Stimulated activated memory B cell treated with anti-CD40 and anti-IgM and Interleukin-4, amounts not matched to agents 10 μg/mL and 1 μg/mL and 100 μg/mL, for 72 hours (primary cell): ENCODE measurements around the gene TACC2.
A peak's percentile ranks its signal among the peaks of the same experiment; 100 is the strongest.
"Not testable (repeated sequence)": the region's sequence is repeated elsewhere in the genome, so short reads cannot be mapped to it uniquely, and the experiment has no call there.

Experiments
- ATAC-seq: fragments of 150-1000 bp; cut with Tn5 transposase; 2 replicates; pipeline ENCODE4 v1.10.0; 2021
- H3K27ac Mint-ChIP-seq: one replicate; pipeline ENCODE4 v1.8.0; 2022; ENCODE audit warnings: mild to moderate bottlenecking, mixed read lengths
- H3K27me3 Mint-ChIP-seq: one replicate; pipeline ENCODE4 v1.8.0; 2022; ENCODE audit warnings: mixed read lengths
- H3K36me3 Mint-ChIP-seq: one replicate; pipeline ENCODE4 v1.8.0; 2022; ENCODE audit warnings: mixed read lengths
- H3K4me1 Mint-ChIP-seq: one replicate; pipeline ENCODE4 v1.8.0; 2022; ENCODE audit warnings: mixed read lengths
- H3K4me3 Mint-ChIP-seq: one replicate; pipeline ENCODE4 v1.8.0; 2022; ENCODE audit warnings: mild to moderate bottlenecking, moderate library complexity, mixed read lengths
- H3K9me3 Mint-ChIP-seq: one replicate; pipeline ENCODE4 v1.8.0; 2022; ENCODE audit warnings: mixed read lengths

The TACC2 gene

DNA sequence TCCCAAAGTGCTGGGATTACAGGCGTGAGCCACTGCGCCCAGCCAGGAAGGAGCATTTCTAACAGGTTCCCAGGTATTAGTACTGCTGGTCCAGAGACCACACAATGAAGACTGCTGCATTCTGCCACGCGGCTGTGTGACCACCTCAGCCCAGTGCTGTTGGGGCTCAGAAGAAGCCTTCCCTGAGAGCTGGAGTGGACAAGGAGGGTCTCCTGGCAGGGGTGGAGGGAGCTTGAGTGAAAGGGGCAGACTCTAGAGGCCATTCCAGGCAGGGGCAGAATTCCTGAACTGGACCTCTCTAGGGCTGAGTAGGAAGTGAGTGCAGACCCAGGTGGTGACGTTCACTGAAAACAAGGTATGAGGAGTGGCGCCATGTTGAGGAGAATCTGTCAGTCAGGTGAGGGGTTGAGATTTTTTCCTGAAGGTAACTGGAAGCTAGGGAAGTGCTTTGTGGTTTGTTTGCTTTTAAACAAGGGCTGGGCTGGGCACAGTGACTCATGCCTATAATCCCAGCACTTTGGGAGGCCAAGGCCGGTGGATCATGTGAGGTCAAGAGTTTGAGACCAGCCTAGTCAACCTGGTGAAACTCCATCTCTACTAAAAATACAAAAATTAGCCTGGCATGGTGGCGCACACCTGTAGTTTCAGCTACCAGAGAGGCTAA lies 67.6 kb downstream of the TACC2 start:
- Mint-ChIP-seq H3K4me1 (no peaks in the 10 kb centered on the region), H3K27ac (no peak overlapping the region), H3K27me3 (no peaks in the 10 kb centered on the region), H3K36me3 (no peaks in the 10 kb centered on the region), H3K4me3 (no peak overlapping the region), H3K9me3 (peaks cover 2% of the 10 kb centered on the region)
- ATAC-seq: no peak

DNA sequence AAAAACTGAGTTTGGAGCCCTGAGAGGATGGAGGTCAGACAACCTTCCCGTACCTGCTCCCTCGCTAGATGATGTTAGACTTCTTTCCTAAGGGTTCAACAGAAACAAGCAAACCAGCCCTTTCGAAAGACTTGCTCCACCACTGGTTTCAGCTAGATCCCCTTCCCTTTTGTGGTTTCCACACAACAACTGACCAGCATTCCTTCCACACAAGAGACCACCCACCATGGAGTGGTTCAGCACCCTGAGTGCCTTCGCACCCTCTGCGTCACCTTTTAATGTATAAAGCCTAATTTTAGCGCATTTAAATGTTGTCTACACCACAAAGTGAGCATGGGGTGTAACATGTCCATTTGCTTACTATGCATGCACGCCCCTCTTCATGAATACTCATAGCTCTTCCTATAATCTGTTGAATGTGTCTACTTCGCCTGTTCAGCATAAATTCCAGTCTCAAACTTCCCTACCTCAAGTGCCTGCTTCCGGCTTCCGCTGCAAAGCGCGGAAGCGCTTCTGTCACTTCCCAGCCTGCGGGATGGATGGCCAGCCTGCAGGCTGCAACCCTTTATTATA lies 69.0 kb downstream of the TACC2 start:
- Mint-ChIP-seq H3K9me3 (peaks cover 2% of the 10 kb centered on the region), H3K27ac (no peak overlapping the region)
- ATAC-seq: no peak

DNA sequence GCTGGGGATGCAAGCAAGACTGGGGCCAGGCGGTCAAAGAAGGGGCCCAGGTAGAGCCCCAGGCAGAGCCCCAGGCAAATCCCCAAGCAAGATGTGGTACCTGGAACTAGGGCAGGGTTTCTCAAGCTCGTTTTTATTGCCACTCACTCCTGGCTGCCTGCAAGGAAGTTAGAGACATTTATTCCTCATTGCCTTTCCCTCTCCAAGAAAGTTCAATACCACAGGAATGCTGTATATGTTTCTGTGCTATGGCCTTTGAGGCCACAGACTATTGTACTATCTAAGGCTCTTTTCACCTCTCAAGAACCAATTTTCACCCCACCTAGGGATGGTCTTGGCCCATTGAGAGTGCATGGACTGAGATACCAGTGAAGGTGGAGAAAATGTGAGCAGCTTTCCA lies 71.3 kb downstream of the TACC2 start:
- H3K9me3 Mint-ChIP-seq: no peaks in the 10 kb centered on the region
- H3K27ac Mint-ChIP-seq: no peak overlapping the region
- H3K36me3 Mint-ChIP-seq: no peaks in the 10 kb centered on the region
- H3K4me1 Mint-ChIP-seq: no peaks in the 10 kb centered on the region
- H3K4me3 Mint-ChIP-seq: no peak overlapping the region
- no peaks in the 10 kb centered on the region for H3K27me3 Mint-ChIP-seq
- ATAC-seq: no peak

More for the DNA sequence above, 69.0 kb downstream of the TACC2 start:
- Mint-ChIP-seq H3K4me3 (no peak overlapping the region), H3K4me1 (no peaks in the 10 kb centered on the region), H3K27me3 (no peaks in the 10 kb centered on the region), H3K36me3 (no peaks in the 10 kb centered on the region)

DNA sequence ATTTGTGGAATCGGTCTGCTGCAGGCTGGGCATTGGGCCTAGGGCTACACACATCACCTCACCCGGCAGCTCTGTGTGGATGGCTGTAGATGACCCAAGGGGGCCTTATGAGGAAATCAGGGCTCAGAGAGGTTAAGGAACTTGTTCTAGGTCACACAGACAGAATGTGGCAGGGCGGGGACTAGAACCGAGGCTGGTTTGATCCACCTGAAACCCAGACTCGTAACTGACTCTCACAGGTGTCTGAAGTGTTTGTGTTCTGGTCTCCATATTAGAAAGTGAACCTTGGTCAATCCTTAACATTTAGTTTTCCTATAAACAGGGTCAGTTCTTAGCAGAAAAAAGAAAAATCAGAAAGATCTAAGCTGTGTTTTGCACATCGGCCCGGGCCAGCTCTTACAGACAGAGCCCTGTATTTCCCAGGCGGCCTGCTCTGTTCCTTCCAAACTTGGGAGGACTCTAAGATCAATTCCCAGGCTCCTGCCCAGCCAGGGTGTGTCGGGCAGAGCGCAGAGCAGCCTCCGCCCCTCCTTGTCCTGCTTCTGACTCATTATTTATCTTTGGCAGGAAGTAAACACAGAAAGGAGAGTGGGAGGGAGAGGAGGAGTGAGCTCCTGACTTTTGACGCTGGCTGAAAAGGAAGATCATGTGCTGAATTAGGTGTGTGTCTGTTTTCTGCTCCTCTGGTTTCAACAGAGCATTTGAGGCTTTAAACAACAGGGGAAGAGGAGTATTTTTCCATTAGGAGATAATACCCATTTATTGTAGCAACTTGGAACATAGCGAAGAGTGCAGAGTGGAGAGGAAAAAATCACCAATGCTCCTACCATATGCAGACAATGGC lies 74.1 kb downstream of the TACC2 start:
- Mint-ChIP-seq H3K9me3 (peaks cover 7% of the 10 kb centered on the region), H3K27ac (no peak overlapping the region), H3K4me3 (no peak overlapping the region), H3K36me3 (no peaks in the 10 kb centered on the region), H3K4me1 (no peaks in the 10 kb centered on the region), H3K27me3 (no peaks in the 10 kb centered on the region)
- ATAC-seq: no peak

DNA sequence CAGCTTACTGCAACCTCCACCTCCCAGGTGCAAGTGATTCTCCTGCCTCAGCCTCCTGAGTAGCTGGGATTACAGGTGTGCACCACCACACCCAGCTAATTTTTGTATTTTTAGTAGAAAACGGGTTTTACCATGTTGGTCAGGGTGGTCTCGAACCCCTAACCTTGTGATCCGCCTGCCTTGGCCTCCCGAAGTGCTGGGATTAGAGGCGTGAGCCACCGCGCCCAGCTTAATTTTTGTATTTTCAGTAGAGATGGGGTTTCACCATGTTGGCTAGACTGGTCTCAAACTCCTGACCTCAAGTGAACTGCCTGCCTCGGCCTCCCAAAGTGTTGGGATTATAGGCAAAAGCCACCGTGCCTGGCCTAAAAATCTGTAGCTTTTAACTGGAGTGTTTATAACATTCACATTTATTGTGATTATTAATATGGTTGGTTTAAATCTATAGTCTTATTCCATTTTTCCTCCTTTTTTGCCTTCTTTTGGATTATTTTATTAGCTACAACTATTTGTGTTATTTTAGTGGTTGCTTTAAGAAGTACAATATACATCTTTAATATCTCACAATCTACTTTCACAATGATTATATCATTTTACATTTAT lies 77.5 kb downstream of the TACC2 start:
- H3K4me3 Mint-ChIP-seq, H3K4me1 Mint-ChIP-seq, ATAC-seq, H3K27me3 Mint-ChIP-seq, H3K36me3 Mint-ChIP-seq, H3K9me3 Mint-ChIP-seq, H3K27ac Mint-ChIP-seq: not testable (repeated sequence)

DNA sequence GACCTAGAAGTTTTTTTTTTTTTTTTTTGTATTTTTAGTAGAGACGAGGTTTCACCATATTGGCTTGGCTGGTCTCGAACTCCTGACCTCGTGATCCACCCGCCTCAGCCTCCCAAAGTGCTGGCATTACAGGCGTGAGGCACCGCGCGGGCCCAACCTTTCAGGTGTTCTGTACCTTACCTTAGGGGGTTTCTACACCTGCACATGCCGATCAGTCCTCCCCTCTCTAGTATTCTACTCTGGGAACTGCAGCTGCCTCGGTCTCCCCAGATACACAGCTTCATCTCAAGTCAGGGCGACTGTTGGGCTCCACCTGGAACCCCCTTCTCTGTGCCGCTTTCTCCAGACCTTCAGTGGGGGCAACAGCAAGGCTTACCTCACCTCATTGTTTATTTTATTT lies 79.9 kb downstream of the TACC2 start:
- Mint-ChIP-seq H3K9me3 (peaks cover 7% of the 10 kb centered on the region), H3K4me3 (no peak overlapping the region), H3K27ac (no peak overlapping the region), H3K4me1 (no peaks in the 10 kb centered on the region), H3K27me3 (peaks cover 9% of the 10 kb centered on the region), H3K36me3 (no peaks in the 10 kb centered on the region)
- ATAC-seq: no peak

DNA sequence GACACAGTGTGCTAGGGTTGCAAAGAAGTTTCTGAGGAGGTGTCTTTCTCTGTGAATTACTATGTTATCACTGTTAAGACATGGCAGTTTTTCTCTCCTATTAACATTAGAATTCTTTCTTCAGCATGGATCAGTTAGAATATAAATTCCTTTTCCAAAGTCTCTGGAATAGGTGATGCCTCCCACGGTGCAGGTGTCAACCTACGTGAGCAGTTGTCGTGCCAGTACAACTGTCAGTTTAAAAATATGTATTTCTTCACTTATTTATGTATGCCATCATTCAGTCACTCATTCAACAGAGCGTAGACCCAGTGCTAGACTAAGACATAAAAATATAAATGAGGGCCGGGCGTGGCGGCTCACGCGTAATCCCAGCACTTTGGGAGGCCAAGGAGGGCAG lies 83.5 kb downstream of the TACC2 start:
- Mint-ChIP-seq H3K9me3 (no peaks in the 10 kb centered on the region), H3K27ac (no peak overlapping the region), H3K4me3 (no peak overlapping the region), H3K4me1 (no peaks in the 10 kb centered on the region), H3K27me3 (peaks cover 9% of the 10 kb centered on the region), H3K36me3 (no peaks in the 10 kb centered on the region)
- no peak for ATAC-seq

DNA sequence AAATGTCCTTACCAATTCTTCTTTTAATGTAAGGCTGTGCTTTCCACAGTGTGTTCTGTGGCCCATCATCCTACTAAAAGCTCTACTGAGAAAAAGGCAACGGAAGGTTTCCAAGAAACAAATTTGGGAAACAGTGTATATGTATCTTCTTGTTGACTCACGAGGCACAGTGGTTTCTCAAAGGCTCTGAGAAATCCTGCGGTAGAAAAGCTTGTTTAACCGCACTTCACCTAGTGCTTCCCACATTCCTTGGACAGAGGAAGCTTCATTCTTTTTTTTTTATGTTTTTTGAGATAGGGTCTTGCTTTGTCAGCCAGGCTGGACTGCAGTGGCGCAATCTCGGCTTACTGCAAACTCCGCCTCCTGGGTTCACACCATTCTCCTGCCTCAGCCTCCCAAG lies 84.5 kb downstream of the TACC2 start:
- no peak for ATAC-seq
- no peaks in the 10 kb centered on the region for H3K4me1 Mint-ChIP-seq
- H3K27me3 Mint-ChIP-seq: peaks cover 9% of the 10 kb centered on the region
- no peaks in the 10 kb centered on the region for H3K9me3 Mint-ChIP-seq
- no peak overlapping the region for H3K27ac Mint-ChIP-seq
- H3K4me3 Mint-ChIP-seq: no peak overlapping the region
- no peaks in the 10 kb centered on the region for H3K36me3 Mint-ChIP-seq

DNA sequence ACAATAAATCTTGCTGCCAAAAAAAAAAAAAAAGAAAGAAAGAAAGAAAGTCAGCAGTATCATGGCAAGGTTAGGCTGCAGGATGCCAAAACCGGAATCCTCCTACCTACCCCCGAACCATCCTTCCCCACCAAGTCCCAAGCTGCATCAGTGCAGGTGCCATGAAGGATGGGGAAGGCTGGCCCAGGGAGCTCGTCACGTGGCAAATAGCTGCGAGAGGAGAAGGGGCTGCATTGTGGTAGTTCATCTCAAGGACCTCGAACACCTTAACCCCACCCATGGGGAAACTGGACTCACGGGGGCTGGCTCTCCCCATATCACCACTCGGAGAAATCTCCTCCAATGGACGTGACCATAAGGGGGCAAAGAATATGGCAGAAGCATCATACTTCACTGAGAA lies 86.2 kb downstream of the TACC2 start:
- Mint-ChIP-seq H3K4me3 (no peak overlapping the region), H3K27me3 (no peaks in the 10 kb centered on the region), H3K4me1 (no peaks in the 10 kb centered on the region), H3K27ac (no peak overlapping the region), H3K9me3 (no peaks in the 10 kb centered on the region), H3K36me3 (no peaks in the 10 kb centered on the region)
- no peak for ATAC-seq

DNA sequence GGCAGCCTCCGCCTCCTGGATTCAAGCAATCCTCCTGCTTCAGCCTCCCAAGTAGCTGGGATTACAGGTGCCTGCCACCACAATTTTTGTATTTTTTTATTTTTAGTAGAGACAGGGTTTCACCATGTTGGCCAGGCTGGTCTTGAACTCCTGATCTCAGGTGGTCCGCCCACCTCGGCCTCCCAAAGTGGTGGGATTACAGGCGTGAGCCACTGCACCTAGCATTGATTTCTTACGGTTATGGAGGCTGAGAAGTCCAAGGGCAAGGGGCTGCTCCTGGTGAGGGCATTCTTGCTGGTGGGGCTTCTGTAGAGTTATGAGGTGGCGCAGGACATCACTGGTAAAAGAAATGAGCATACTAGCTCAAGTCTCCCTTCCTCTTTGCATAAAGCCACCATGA lies 86.9 kb downstream of the TACC2 start:
- not testable (repeated sequence) for ATAC-seq, H3K4me3 Mint-ChIP-seq, H3K9me3 Mint-ChIP-seq, H3K4me1 Mint-ChIP-seq, H3K36me3 Mint-ChIP-seq, H3K27ac Mint-ChIP-seq, H3K27me3 Mint-ChIP-seq

DNA sequence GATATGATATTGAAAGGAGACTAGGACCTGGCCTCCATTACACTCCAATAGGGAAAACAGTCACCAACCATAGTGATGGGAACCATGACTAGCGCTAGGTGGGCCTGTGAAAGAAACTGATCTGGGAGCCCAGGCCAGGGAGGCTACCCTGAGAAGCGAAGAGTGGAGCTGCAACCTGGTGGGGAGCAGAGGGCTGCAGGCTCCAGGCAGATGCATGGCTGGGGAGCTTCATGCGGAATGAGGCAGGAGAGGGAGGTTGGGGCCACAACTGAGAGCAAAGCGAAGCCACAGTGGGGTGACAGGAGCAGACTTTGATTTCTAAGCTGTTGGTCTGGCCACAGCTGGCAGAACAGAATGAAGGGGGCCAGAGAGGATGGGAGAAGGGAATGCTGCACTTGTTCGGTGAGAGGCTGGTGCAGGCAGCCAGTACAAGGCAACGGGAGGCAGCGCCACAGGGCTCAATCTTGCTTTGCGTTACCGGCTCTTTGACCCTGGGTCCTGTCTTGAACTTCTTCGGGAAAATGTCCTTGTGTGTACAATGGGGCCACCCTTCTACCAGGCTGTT lies 88.4 kb downstream of the TACC2 start:
- Mint-ChIP-seq H3K36me3 (no peaks in the 10 kb centered on the region), H3K27ac (no peak overlapping the region), H3K4me1 (no peaks in the 10 kb centered on the region), H3K27me3 (no peaks in the 10 kb centered on the region), H3K9me3 (no peaks in the 10 kb centered on the region), H3K4me3 (no peak overlapping the region)
- no peak for ATAC-seq

DNA sequence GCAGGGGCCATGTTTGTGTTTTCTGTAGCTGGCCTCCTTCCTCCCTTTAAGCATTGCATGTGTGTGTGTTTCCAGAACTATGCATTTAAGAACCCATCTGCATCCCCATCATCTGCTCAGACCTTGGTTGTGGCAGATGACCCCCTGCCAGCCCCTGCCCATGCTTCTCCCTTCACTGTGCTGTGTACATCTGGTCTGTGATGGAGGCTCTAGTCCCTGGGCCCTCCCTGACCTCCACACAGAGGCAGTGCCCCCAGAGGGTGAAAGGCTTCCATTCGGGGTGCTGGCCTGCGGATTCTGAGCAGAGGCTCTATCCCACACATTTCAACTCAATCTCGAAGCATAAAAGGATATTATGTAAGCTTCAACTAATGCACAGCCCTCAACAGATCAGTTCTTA lies 89.4 kb downstream of the TACC2 start:
- H3K4me3 Mint-ChIP-seq: no peak overlapping the region
- ATAC-seq: peak; percentile 37
- no peaks in the 10 kb centered on the region for H3K36me3 Mint-ChIP-seq
- no peaks in the 10 kb centered on the region for H3K4me1 Mint-ChIP-seq
- no peaks in the 10 kb centered on the region for H3K27me3 Mint-ChIP-seq
- H3K27ac Mint-ChIP-seq: no peak overlapping the region
- H3K9me3 Mint-ChIP-seq: no peaks in the 10 kb centered on the region

DNA sequence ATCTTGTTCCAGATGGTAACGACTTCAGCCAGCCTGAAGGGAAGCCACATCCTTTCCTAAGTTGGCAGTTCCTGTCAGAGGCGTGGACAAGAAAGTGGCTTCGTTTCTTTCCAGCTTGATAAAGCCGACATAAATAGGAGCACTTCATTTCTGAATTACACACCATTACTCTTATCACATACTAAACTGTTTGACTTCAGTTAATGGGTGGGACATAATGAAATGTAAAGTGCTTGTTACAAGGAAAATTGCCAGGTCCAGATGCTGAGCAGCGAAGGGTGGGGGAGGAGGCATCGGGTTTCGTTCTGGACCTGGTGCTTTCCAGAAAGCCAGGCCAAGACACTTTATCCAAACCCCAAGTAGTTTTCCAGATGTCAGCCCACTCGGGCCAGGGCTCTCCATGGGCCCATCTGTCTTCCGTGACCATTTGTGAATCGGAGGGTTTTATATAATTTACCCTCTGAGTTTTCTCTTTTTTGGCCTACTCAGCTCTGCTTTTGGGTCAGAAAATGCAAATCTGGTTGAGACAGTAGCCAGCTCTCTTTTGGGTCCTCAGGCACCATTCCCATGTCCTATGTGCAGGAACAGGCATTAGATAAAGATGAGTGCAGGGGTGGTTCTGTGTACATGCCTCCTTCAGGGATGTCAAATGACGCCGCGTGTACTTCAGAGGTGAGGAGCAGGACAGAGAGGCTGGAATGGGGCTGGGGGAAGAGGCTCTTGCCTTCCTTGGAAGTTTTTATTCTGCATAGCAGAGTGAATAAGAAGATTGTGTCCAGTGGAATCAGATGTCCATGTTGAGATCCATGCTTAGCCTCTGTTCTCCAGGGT lies 90.2 kb downstream of the TACC2 start:
- H3K36me3 Mint-ChIP-seq: no peaks in the 10 kb centered on the region
- no peak for ATAC-seq
- no peak overlapping the region for H3K27ac Mint-ChIP-seq
- H3K4me1 Mint-ChIP-seq: no peaks in the 10 kb centered on the region
- peaks cover 7% of the 10 kb centered on the region for H3K27me3 Mint-ChIP-seq
- H3K9me3 Mint-ChIP-seq: no peaks in the 10 kb centered on the region
- no peak overlapping the region for H3K4me3 Mint-ChIP-seq

DNA sequence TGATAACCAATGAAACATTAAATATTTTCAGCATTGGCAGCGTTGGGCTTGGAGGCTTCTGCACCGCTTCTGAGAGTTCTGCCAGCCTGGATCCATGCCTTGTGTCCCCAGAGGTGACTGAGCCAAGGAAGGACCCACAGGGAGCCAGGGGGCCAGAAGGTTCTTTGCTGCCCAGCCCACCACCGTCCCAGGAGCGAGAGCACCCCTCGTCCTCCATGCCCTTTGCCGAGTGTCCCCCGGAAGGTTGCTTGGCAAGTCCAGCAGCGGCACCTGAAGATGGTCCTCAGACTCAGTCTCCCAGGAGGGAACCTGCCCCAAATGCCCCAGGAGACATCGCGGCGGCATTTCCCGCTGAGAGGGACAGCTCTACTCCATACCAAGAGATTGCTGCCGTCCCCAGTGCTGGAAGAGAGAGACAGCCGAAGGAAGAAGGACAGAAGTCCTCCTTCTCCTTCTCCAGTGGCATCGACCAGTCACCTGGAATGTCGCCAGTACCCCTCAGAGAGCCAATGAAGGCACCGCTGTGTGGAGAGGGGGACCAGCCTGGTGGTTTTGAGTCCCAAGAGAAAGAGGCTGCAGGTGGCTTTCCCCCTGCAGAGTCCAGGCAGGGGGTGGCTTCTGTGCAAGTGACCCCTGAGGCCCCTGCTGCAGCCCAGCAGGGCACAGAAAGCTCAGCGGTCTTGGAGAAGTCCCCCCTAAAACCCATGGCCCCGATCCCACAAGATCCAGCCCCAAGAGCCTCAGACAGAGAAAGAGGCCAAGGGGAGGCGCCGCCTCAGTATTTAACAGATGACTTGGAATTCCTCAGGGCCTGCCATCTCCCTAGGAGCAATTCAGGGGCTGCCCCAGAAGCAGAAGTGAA lies 93.9 kb downstream of the TACC2 start:
- Mint-ChIP-seq H3K27ac (no peak overlapping the region), H3K4me3 (no peak overlapping the region)

More for the DNA sequence above, 93.9 kb downstream of the TACC2 start:
- H3K36me3 Mint-ChIP-seq: no peaks in the 10 kb centered on the region
- ATAC-seq: no peak
- peaks cover 8% of the 10 kb centered on the region for H3K27me3 Mint-ChIP-seq
- H3K9me3 Mint-ChIP-seq: no peaks in the 10 kb centered on the region
- no peaks in the 10 kb centered on the region for H3K4me1 Mint-ChIP-seq
